Measurements from ENCODE around the gene CCL13. TPM values are rescaled to one million over a fixed set of nuclear protein-coding genes. Genes with fewer than 3 reads are reported as not detected.

Gene CCL13
- total and polyA plus RNA-seq, 10 of the 15 experiments (the other 5 are each of a cell fraction or from before 2014, with no cell fraction given) = not detected

DNA sequence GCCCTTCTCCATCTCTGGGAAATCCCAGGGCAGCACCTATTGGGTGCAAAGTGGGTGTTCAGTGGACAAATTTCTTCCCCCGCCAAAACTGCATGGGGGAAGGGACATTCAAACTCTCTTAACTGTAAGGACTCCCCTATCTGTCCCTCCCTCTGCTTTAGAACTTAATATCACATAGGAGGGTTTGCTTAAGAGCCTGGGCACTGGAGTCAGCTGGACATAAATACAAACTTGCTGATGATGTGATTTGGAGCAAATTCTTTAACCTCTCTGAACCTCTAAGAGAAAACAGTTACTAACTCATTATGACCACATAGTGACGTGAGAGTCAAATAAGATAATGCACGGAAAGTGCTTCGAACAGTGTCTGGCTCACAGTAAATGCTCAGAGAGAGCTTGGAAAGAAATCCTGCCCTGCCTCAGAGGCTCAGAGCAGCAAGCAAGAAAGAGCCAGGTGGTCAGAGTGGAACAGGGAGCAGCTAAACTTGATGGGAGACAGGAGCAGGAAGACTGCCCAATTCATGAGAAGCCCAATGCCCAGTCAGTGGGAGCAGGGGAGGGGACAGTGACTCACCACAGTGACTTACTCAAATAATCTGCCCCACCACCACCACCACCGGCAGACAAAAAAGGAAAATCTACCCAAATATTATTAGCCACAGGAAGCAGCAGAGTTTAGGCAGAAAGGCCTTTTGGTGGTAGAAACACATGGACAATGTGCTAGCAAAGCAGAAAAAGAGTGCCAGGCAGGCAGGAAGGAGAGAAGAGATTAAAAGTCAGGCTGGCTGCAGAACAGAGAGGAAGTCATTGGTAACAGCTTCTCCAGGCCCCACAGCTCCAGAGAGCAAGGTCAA, 30.6 kb downstream of the CCL13 start:
- ChIA-PET CTCF (interaction anchor here (0.7 to 2.3 kb wide), 3 partner anchors 9 to 1047 kb away, joined by 4 to 10 read pairs (median 5); no protein-coding TSS in a partner anchor), POLR2A (no interaction called here), RAD21 (ENCODE audit: unreplicated experiment) (interaction anchor here (0.9 to 1.9 kb wide), 2 partner anchors 25 kb away, joined by 3 to 6 read pairs; no protein-coding TSS in a partner anchor), SMC1A (ENCODE audit: uncharacterized antibody, unreplicated experiment) (interaction anchor here (0.7 to 3.3 kb wide), 3 partner anchors 22 to 28 kb away, joined by 3 to 11 read pairs (median 5); no protein-coding TSS in a partner anchor)
- WGBS (ENCODE audit: insufficient coverage, insufficient replicate concordance, low lambda C conversion rate, missing lambda C conversion rate) = 63% methylated on average over 5 of the region's 5 CpGs
- BruUV-seq (replicated peaks) = no TSS peak
- Histone ChIP-seq H3K9me3 (replicated peaks; ENCODE audit: control insufficient read depth, insufficient read depth, low read length) (no peaks in the 10 kb centered on the region), H3K79me2 (ENCODE audit: control insufficient read depth, insufficient read depth, low read length) (no peaks in the 10 kb centered on the region), H4K20me1 (ENCODE audit: control insufficient read depth, insufficient read depth) (no peaks in the 10 kb centered on the region; the same call in 1 of the 2 replicates), H3K4me1 (ENCODE audit: control insufficient read depth, insufficient read depth, low read length) (peaks cover 16% of the 10 kb centered on the region), H3K27me3 (replicated peaks in 1 of 2; ENCODE audit: control insufficient read depth in 2 of 2, insufficient read depth in 2 of 2, low read length in 1 of 2) (no peaks in the 10 kb centered on the region), H3K4me2 (ENCODE audit: control insufficient read depth, insufficient read depth) (no peak overlapping the region), H3K27ac (ENCODE audit: control insufficient read depth, insufficient read depth) (no peak overlapping the region), H3K36me3 (ENCODE audit: control insufficient read depth in 2 of 2, insufficient read depth in 2 of 2, low read length in 1 of 2) (no peaks in the 10 kb centered on the region), H3K4me3 (no peak overlapping the region), H3K9ac (ENCODE audit: control insufficient read depth, insufficient read depth, low read length) (no peak overlapping the region), H2AFZ (ENCODE audit: control insufficient read depth, low read depth, low read length) (no peak overlapping the region)
- DNase-seq (ENCODE audit: low read depth, low spot score) (no peak), FAIRE-seq (no peak), ATAC-seq (no peak)
- intact Hi-C loops (cut with micrococcal nuclease; ENCODE audit: unreplicated experiment) (no loop called here), in situ Hi-C loops (cut with MboI) (no loop called here)
- TF ChIP-seq, protein P1, sequence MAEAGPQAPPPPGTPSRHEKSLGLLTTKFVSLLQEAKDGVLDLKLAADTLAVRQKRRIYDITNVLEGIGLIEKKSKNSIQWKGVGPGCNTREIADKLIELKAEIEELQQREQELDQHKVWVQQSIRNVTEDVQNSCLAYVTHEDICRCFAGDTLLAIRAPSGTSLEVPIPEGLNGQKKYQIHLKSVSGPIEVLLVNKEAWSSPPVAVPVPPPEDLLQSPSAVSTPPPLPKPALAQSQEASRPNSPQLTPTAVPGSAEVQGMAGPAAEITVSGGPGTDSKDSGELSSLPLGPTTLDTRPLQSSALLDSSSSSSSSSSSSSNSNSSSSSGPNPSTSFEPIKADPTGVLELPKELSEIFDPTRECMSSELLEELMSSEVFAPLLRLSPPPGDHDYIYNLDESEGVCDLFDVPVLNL (IDR thresholded peaks at IDR 0.05; ENCODE audit: low read depth, low read length) = no peak
- TF ChIP-seq POU2F2 (IDR thresholded peaks at IDR 0.05; ENCODE audit: borderline replicate concordance, low read depth, low read length) = no peak

DNA sequence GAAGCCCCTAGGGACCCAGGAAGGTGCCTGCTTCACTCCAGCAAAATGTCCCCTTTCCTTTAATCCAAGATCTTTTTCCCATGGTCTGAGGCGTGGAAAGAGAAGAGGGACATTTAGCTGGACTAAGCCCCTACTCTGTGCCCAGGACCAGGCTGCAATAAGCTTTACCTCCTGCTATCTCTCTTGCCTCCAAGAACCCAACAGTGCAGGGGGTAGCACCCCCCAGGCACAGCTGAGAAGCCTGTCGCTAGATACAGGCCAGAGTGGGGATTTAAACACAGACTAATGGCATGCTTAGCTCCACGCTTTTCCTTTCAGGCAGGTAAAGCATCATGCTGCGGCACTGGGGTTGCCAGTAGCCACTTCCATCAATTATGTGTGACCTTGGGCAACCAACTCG, 31.3 kb downstream of the CCL13 start:
- in situ Hi-C loops (cut with MboI) (no loop called here), intact Hi-C loops (cut with micrococcal nuclease; ENCODE audit: unreplicated experiment) (no loop called here)
- Histone ChIP-seq H3K79me2 (ENCODE audit: control insufficient read depth, insufficient read depth, low read length) (no peaks in the 10 kb centered on the region), H3K9me3 (replicated peaks; ENCODE audit: control insufficient read depth, insufficient read depth, low read length) (no peaks in the 10 kb centered on the region), H3K27ac (ENCODE audit: control insufficient read depth, insufficient read depth) (no peak overlapping the region), H3K9ac (ENCODE audit: control insufficient read depth, insufficient read depth, low read length) (no peak overlapping the region), H3K4me1 (ENCODE audit: control insufficient read depth, insufficient read depth, low read length) (peaks cover 9% of the 10 kb centered on the region), H2AFZ (ENCODE audit: control insufficient read depth, low read depth, low read length) (no peak overlapping the region), H3K4me3 (no peak overlapping the region), H3K36me3 (ENCODE audit: control insufficient read depth in 2 of 2, insufficient read depth in 2 of 2, low read length in 1 of 2) (no peaks in the 10 kb centered on the region), H3K4me2 (ENCODE audit: control insufficient read depth, insufficient read depth) (no peak overlapping the region), H3K27me3 (replicated peaks in 1 of 2; ENCODE audit: control insufficient read depth in 2 of 2, insufficient read depth in 2 of 2, low read length in 1 of 2) (no peaks in the 10 kb centered on the region), H4K20me1 (ENCODE audit: control insufficient read depth, insufficient read depth) (no peaks in the 10 kb centered on the region; the same call in 1 of the 2 replicates)
- ChIA-PET SMC1A (ENCODE audit: uncharacterized antibody, unreplicated experiment) (interaction anchor here (0.7 to 3.3 kb wide), 3 partner anchors 23 to 28 kb away, joined by 3 to 11 read pairs (median 5); no protein-coding TSS in a partner anchor), POLR2A (no interaction called here), RAD21 (ENCODE audit: unreplicated experiment) (interaction anchor here (0.8 to 0.9 kb wide), 2 partner anchors 26 to 33 kb away, joined by 3 read pairs; no protein-coding TSS in a partner anchor), CTCF (interaction anchor here (0.8 to 2.3 kb wide), 4 partner anchors 8 to 26 kb away, joined by 3 to 10 read pairs (median 4); no protein-coding TSS in a partner anchor)
- FAIRE-seq (no peak), ATAC-seq (no peak), DNase-seq (ENCODE audit: low read depth, low spot score) (no peak)
- TF ChIP-seq, protein P2, sequence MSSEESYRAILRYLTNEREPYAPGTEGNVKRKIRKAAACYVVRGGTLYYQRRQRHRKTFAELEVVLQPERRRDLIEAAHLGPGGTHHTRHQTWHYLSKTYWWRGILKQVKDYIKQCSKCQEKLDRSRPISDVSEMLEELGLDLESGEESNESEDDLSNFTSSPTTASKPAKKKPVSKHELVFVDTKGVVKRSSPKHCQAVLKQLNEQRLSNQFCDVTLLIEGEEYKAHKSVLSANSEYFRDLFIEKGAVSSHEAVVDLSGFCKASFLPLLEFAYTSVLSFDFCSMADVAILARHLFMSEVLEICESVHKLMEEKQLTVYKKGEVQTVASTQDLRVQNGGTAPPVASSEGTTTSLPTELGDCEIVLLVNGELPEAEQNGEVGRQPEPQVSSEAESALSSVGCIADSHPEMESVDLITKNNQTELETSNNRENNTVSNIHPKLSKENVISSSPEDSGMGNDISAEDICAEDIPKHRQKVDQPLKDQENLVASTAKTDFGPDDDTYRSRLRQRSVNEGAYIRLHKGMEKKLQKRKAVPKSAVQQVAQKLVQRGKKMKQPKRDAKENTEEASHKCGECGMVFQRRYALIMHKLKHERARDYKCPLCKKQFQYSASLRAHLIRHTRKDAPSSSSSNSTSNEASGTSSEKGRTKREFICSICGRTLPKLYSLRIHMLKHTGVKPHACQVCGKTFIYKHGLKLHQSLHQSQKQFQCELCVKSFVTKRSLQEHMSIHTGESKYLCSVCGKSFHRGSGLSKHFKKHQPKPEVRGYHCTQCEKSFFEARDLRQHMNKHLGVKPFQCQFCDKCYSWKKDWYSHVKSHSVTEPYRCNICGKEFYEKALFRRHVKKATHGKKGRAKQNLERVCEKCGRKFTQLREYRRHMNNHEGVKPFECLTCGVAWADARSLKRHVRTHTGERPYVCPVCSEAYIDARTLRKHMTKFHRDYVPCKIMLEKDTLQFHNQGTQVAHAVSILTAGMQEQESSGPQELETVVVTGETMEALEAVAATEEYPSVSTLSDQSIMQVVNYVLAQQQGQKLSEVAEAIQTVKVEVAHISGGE (CRISPR knock-in tag; IDR thresholded peaks at IDR 0.05) = no peak
- TF ChIP-seq ASH2L (IDR thresholded peaks at IDR 0.05; ENCODE audit: borderline replicate concordance, low read depth) = no peak
- no peak for TF ChIP-seq GABPA (IDR thresholded peaks at IDR 0.05; ENCODE audit: low read depth)
- TF ChIP-seq MTA2 (IDR thresholded peaks at IDR 0.05; ENCODE audit: low read depth) = no peak
- BruUV-seq (replicated peaks) = no TSS peak
- WGBS (ENCODE audit: insufficient coverage, insufficient replicate concordance, low lambda C conversion rate, missing lambda C conversion rate) = 12% methylated on average over 5 of the region's 5 CpGs

Measured in GM12878 (cell line).